ENCODE data around the gene TRIP11.
A peak's percentile ranks its signal among the peaks of the same experiment; 100 is the strongest.
"Not testable (repeated sequence)": the region's sequence is repeated elsewhere in the genome, so short reads cannot be mapped to it uniquely, and the experiment has no call there.

The TRIP11 gene

GRCh38 chr14:92039719-92040430 lies at the start of gene TRIP11:
Gene TRIP11 (minus strand): TSS chr14:92040059. CDS start chr14:92039685, 374 bp downstream.
- DNase-seq (ENCODE audit: low read depth in 2 of 2) = peak; percentile 78 to 82

- DNase-seq (ENCODE audit: low read depth in 2 of 2) = no peak
Observed at GRCh38 chr14:92088494-92088893, 48.6 kb upstream of the TRIP11 start.

DNA sequence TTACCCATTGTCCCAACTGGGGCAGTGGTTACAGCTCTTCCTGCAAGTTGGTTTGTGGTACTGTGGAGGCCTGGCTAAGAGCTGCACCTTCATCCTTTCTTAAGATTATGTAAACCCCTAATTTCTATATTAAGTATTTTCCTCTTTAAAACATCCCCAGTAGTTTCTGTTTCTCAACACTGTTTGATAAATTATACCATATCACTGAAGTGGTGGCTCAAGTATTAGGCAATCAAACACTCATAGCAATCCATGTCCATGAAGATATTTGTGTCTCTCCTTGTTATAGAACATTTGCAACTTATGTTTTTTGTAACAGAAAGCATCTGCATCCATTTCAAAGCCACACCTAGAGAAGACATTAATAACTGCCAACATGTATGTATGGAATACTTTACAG lies 34.7 kb upstream of the TRIP11 start:
- DNase-seq (ENCODE audit: low read depth in 2 of 2) = no peak

- DNase-seq (ENCODE audit: low read depth in 2 of 2) = no peak
Observed at GRCh38 chr14:92058006-92058917, 18.4 kb upstream of the TRIP11 start.

- DNase-seq (ENCODE audit: low read depth in 2 of 2) = no peak
Observed at GRCh38 chr14:92049781-92050180, 9.9 kb upstream of the TRIP11 start.

DNA sequence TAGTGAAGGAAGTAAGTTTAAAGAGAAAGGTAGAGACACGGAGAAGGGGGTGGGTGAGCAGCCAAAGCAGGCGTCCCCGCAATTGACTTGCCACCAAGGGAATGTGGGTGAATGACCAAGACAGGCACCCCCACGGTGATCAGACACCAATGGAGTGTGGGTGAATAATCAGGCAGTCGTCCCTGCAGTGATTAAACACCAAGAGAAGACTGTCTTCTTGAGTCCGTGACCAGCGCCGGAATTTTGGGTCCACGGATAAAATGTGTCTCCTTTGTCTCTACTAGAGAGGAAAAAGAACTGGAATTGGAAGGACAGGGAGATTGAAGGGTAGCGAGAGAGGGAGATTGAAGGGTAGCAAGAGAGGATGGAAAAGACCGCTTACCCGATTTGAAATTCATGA lies 9.4 kb upstream of the TRIP11 start:
- not testable (repeated sequence) for DNase-seq (ENCODE audit: low read depth in 2 of 2)

DNA sequence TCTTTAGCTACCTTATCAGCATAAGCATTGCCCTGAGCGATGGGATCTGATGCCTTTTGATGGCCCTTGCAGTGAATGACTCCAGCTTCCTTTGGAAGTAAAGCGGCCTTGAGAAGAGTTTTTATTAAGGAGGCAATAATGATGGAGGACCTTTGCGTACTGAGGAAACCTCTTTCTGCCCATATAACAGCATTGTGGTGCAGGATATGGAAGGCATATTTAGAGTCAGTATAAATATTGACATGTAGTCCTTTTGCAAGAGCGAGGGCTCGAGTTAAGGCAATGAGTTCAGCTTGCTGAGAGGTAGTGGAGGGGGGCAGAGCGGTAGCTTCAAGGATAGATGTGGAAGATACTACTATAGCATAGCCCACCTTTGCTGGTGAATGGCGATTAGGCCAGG lies 6.0 kb upstream of the TRIP11 start:
- not testable (repeated sequence) for DNase-seq (ENCODE audit: low read depth in 2 of 2)

DNA sequence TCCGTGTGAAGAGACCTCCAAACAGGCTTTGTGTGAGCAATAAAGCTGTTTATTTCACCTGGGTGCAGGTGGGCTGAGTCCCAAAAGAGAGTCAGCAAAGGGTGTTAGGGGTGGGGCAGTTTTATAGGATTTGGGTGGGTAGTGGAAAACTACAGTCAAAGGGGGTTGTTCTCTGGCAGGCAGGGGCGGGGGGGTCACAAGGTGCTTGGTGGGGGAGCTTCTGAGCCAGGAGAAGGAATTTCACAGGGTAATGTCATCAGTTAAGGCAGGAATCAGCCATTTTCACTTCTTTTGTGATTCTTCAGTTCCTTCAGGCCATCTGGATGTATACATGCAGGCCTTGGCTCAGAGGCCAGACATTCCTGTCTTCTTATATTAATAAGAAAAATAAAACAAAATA lies 1.9 kb upstream of the TRIP11 start:
- DNase-seq (ENCODE audit: low read depth in 2 of 2) = not testable (repeated sequence)

DNA sequence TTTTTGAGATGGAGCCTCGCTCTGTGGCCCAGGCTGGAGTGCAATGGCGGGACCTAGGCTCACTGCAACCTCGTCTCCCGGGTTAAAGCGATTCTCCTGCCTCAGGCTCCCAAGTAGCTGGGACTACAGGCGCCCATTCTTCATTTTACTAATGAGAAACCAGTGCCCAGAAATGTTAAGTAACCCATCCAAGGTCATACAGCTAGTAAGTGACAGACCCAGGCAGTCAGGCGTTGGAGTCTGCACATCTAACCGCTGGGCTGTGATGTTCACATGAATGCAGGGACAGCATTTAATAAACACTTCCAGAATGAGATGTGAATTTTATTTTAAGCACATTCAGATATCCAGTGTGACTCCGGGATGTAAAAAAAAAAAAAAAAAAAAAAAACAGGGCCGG lies 1.3 kb upstream of the TRIP11 start:
- no peak for DNase-seq (ENCODE audit: low read depth in 2 of 2)

DNA sequence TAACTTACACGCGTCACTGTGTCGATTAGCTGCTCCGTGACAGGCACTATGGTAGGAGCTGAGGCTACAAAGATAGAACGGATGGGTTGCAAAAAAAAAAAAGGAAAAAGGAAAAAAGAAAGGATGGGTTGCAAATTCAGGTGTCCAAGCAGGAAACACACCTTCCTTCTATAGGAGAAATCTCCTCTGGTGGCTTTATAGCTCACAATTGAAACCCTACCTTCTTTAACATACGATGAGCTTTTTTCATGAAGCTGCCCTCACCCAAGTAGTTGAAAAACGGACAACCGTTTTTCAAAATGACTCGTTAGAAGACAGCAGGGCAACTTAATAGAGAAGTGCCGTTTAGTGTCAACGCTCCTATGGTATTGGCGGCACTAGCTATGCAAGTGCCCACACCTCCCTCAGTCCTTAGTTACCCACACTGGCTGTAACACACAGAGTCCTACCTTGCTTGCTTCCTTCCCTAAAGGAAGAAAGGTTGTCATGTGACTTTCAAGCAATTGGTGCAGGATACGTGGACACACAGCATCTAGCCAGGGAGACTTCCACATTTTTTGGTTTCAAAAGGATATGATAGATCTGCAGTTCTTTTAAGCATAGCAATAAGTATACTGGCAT lies 682 bp upstream of the TRIP11 start:
- no peak for DNase-seq (ENCODE audit: low read depth in 2 of 2)

DNA sequence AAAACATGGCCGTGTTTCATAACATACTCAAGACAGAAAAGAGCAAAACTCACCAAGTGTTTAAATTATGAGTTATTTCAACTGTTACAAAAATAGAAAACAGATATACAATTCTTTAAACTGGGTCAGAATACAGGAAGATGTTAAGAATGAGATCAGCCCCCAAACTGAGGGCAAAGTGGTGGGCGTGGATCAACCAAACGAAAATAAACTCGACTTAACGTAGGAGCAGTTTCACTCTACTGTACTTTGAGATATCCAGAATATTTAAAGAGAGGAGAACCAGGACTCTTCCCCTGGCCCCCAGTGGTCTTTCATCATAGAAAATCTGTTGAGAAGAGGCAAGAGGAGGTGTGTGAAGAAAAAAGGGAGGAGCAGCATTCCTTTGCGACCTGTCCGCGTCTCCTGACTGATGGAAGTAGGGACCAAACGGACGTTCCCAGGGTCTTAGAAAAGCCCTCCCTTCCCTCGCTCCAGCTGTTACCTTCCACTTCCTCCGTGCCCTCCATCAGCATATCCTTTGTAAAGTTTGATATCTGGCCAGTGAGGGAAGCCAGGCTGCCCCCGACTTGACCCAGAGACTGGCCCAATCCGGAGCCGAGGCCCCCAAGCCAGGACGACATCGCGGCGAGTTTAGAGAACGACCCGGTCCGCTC lies 668 bp downstream of the TRIP11 start:
- DNase-seq (ENCODE audit: low read depth in 2 of 2) = peak; percentile 20 to 36

DNA sequence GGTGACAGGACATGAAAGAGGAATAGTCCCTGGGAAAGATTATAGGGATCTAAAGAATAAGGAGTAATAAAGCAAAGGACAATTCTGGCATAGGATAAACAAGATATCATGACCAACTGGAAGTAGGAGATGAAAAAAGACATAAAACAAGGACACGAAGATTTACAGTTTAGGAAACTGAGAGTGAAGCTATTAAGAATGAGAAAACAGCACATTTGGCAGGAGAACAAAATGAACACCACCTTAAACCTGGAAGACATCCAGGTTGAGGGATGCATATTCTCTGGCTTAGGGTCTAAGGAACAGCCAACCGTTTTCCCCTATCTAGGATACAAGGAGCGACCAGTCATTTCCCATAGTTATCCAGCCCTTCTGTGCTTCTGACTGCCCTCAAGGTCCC lies 1.9 kb downstream of the TRIP11 start:
- no peak for DNase-seq (ENCODE audit: low read depth in 2 of 2)

DNA sequence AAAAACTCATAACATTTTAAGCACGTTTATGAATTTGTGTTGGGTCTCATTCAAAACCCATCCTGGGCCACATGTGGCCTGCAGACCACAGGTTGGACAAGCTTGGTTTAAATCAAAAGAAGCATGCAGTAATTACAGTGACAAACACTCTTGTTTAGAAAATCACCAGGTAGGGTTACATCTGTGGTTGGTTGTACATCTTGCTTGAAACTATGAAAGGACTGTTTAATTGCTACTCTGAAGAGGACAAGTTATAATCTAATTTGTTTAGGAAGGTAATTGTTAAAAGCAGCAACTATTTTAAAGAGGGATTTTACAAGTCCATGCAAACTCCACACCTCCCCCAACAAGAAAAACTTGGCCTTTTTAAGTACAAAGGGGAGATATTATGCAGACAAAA lies 4.0 kb downstream of the TRIP11 start:
- no peak for DNase-seq (ENCODE audit: low read depth in 2 of 2)

DNA sequence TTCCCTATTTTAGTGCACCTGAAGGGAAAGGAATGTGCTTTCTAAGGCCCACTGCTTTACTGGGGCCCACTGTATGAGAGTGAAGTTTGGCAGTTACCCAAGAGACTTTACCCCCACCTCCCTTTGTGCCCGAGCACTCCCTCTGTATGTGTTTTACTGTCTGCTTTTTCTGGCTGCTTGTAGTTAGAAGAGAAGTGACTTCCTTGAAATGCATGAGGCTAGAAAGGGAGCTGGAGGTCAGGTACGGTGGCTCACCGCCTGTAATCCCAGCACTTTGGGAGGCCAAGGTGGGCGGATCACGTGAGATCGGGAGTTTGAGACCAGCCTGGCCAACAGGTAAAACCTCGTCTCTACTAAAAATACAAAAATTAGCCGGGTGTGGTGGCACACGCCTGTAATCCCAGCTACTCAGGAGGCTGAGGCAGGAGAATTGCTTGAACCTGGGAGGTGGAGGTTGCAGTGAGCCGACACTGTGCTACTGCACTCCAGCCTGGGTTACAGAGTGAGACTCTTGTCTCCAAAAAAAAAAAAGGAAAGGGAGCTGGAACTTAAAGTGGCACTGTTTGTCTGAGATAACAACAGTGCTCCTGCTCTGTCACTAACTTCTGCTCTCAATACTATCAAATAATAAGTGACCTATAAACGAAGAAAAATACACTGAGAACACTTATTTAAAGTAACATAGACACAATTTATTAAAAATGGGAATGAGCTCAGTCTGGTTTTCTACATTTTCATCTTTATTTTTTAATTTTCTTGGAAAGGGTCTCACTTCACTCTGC lies 5.8 kb downstream of the TRIP11 start:
- no peak for DNase-seq (ENCODE audit: low read depth in 2 of 2)

DNA sequence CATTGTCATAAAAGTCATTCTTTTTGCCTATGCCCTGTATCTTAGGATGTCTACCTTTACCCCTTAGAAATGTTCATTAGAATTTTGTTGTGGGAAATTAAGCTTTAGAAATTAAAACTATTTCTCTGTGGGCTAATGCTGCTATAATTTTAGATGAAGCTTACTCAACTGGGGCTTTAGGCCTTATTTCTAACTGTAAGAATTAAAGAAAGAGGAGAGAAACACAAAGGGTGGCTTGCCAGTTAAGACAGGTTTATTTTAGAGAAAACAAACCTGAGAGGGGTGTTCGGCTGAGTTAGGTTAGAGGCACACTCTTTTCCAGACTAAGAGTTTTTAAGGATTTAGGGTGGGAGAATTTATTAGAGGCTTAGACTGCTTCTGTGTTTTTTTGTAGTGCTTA lies 6.4 kb downstream of the TRIP11 start:
- DNase-seq (ENCODE audit: low read depth in 2 of 2) = no peak

- no peak for DNase-seq (ENCODE audit: low read depth in 2 of 2)
Observed at GRCh38 chr14:92026548-92027190, 13.2 kb downstream of the TRIP11 start.

DNA sequence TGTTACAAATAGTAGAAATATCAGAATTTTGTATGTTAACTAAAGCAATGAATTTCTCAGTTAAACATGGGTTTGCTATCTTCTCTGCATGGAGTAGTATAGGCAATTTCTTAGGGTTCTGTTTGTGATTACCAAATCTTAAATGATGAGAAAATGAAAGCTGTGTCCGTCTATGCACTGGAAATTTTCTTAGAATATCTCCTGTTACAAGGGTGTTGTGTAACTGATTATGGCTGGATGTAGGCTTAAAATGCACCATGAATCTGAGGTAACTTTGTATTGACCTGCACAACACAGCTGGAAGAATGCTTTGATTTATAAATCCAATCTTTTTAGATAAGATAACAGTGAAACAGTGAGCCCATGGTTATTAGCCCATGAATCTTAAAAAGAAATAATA lies 17.8 kb downstream of the TRIP11 start:
- no peak for DNase-seq (ENCODE audit: low read depth in 2 of 2)

GRCh38 chr14:92021523-92021922 lies 18.3 kb downstream of the TRIP11 start:
- DNase-seq (ENCODE audit: low read depth in 2 of 2) = no peak

- DNase-seq (ENCODE audit: low read depth in 2 of 2) = no peak
Observed at GRCh38 chr14:92014040-92014439, 25.8 kb downstream of the TRIP11 start.

- DNase-seq (ENCODE audit: low read depth in 2 of 2) = no peak
Observed at GRCh38 chr14:92012121-92012748, 27.6 kb downstream of the TRIP11 start.

Data from fibroblast of skin of left quadriceps (primary cell).